Stimulated activated CD4-positive, alpha-beta T cell treated with anti-CD3 and anti-CD28 coated beads, Interleukin-4, amount 100 ng/mL, for 4 hours (primary cell): ENCODE data around the gene CCL19.

Source experiments
- DNase-seq, 2 experiments: peaks; one replicate each; pipeline ENCODE4 v3.0.0-alpha.2; 2020

CCL19 gene

GRCh38 chr9:34659592-34660253, 31.4 kb downstream of the CCL19 start:
- DNase-seq: no peak

- no peak for DNase-seq
Measured at GRCh38 chr9:34658461-34658860, 32.6 kb downstream of the CCL19 start.

DNA sequence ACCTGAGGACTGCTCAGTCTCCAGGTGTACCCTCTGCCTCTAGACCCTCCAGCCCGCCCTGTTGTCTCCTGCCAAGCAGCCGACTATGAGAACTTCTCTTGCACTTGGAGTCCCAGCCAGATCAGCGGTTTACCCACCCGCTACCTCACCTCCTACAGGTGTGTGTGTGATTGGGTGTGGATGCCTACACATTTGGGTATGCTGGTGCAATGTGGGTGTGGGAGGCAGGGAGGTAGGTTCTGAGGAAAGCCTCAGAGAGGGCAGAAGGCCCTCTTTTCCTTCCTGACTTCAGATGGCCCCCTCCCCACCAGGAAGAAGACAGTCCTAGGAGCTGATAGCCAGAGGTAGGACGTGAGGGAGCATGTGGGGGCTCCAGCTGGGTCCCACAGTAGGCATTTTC, 34.1 kb downstream of the CCL19 start:
- no peak for DNase-seq

- DNase-seq: no peak
Measured at GRCh38 chr9:34655394-34655793, 35.7 kb downstream of the CCL19 start.

DNA sequence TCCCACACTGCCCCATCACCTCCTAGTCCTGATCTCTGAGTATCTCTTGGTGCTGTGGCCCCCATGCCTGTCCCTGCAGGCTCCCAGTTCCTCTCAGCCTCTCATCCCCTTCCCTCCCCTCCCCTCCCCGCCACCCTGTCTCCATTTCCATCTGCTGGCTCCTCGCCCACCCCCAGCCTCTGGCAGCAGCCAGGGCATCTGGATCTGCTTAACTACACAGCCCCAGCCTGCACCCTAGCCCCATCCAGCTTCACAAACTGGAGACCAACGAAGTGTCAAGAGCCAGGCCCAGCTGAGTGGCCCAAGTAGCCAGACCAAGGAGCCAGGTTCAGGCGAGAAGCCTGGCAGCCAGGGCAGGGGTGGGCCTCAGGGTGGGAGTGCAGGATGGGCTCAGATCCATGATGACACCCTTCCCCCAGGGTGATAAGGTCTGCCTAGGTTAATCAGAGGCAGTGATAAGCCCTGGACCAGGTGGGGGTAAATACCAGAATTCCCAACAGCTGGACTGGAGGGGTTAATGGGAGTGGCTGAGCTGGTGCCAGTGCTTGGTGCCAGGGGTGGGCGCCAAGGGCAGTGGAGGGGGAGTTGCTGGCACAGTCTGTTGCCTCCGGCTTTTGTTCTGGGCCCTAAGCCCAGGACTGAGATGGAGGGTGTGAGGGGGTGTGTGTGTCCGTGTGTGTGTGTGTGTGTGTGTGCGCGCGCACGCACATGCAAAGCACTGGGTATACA, 36.6 kb downstream of the CCL19 start:
- no peak for DNase-seq

DNA sequence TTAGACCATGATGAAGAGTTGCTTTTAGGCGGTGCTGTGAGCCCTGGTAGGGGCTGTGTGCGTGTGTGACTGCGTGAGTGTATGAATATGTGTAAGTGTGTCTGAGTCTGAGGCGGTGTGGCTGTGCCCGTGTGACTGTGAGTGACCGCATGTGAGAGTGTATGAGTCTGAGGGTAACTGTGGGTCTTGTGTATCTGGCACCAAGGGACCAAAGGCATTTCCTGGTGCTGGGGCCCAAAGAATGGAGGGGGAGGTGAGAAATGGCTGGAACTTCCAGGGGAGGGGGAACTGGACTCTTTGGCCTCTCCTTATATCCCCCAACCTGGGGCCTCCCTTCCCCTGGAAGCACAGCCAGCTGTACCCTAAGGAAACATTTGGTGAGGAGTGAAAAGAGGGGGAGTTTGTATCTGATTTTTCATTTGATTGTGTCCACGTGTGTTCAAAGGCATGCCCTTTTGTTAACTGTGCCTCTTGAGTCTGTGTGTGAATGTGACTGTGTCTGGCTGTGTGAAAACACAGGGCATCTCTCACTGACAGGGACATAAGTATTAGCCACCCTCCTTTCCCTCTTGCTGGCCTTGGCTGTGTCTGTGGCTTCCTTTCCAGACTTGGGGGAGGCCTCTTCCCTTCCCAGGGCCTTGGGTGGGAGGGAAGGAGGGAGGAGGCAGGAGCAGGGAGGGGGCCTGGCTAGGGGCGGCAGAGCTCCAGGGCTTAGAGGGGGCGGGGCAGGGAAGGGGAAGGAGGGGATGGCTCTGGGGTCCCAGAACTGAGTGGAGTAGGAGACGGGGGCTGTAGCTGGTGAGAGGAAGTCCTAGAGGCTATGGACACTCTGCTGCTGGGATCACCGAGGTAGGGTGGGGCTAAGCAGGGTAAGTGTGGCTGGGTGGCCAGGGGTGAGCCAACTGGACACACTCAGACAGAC, 37.7 kb downstream of the CCL19 start:
- no peak for DNase-seq

- no peak for DNase-seq
Measured at GRCh38 chr9:34652602-34653000, 38.5 kb downstream of the CCL19 start.

- peak; percentile 52 to 67 for DNase-seq
Measured at GRCh38 chr9:34651876-34652601, 39.0 kb downstream of the CCL19 start, which contains the start of gene IL11RA. TSS of gene IL11RA (plus strand) at chr9:34652185. CDS start at chr9:34655218, 3,033 bp downstream.

DNA sequence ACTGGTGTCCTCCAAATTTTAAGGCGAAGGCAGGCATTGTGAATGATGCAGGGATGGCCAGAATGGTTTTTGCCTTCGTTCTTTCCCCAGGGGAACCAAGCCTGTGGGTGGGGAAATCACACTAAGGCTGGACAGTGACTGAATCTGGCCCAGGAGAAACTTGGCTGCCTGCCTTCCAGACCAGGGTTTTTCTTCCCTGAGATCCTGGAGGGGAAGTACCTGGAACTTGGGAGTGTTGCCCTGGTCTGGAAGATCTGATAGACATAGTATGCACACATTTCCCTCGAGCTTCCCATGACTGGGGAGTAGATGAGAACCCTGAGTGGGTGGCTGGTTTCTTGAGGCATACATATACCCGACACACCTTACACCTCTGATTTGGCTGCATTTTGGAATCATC, 39.8 kb downstream of the CCL19 start:
- no peak for DNase-seq

GRCh38 chr9:34650816-34651215, 40.3 kb downstream of the CCL19 start:
- no peak for DNase-seq

DNA sequence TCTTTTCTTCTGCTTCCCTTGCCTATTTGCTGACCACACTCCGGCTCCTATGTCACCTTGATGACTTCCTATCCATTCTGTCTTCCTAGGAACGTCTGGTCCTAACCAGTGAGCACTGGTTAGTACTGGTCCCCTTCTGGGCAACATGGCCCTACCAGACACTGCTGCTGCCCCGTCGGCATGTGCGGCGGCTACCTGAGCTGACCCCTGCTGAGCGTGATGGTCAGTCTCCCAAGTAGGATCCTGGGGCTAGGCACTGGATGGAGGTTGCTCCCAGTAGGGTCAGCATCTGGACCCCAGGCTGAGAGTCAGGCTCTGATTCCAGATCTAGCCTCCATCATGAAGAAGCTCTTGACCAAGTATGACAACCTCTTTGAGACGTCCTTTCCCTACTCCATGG, 42.4 kb downstream of the CCL19 start:
- DNase-seq: no peak

DNA sequence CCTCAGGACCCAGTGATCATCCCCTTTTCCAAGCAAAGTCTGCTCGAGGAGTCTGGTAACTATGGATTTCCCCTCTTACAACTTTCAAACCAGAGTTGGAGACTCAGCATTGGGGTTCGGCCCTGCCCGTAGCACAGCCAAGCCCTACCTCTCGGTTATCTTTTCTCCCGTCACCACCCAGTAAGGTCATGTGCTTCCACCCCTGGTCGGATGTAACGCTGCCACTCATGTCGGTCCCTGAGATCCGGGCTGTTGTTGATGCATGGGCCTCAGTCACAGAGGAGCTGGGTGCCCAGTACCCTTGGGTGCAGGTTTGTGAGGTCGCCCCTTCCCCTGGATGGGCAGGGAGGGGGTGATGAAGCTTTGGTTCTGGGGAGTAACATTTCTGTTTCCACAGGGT, 43.4 kb downstream of the CCL19 start:
- no peak for DNase-seq

DNA sequence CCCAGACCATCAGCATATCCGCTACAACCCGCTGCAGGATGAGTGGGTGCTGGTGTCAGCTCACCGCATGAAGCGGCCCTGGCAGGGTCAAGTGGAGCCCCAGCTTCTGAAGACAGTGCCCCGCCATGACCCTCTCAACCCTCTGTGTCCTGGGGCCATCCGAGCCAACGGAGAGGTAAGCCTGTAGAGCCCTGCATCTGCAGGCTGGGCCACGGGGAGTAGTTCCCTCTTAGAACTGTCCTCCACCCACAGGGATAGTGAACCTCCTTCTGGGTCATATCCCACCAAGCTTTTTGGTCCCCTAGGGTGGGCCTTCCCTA, 44.0 kb downstream of the CCL19 start:
- DNase-seq: no peak

- peak; percentile 95 to 98 for DNase-seq
Measured at GRCh38 chr9:34646211-34647083, 44.6 kb downstream of the CCL19 start, which contains the start of gene GALT. TSS of gene GALT (plus strand) at chr9:34646675. CDS start at chr9:34646705, 30 bp downstream.

DNA sequence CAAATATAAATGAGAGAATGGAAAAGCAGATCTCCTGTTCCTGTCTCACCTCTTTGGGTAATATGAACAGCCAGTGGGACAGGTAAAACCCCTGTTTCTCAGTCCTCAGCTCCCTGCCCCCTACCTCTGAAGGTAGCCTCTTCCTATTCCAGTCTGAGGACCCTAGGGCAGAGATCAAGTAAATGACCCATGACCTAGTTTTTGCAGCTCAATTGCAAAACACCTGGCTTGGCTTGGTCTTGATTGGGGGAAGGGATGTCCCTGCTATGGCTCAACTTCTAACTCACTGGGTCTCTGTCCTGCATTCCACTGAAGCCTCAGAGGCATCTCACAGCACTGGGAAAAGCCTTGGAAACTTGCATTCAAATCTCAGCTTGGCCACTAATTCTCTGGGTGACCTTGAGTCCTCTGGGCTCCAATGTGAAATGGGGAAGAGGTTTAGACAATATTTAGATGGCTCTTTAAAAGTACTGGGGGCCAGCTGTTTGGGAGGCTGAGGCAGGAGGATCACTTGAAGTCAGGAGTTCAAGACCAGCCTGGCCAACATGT, 46.2 kb downstream of the CCL19 start:
- DNase-seq: no peak

GRCh38 chr9:34642679-34643078, 48.4 kb downstream of the CCL19 start:
- DNase-seq: no peak
